K562 (cell line): Measurements from ENCODE around the gene MBD1. TPM values are rescaled to one million over a fixed set of nuclear protein-coding genes. Genes with fewer than 3 reads are reported as not detected.

Experiments used
- ARHGAP35 ChIP-seq: fragments of 450-650 bp; IDR thresholded peaks from 2 replicates; pipeline ENCODE4 v1.6.1; 2018; ENCODE audit not compliant: partially characterized antibody
- ARID2 ChIP-seq: fragments of 450-650 bp; IDR thresholded peaks from 2 replicates; pipeline ENCODE4 v1.6.1; 2017; ENCODE audit warnings: antibody characterized with exemption, mild to moderate bottlenecking
- ATF7 ChIP-seq: fragments of 450-650 bp; IDR thresholded peaks from 2 replicates; pipeline ENCODE4 v1.7.1; 2014; ENCODE audit warnings: mild to moderate bottlenecking, moderate library complexity
- DDX20 ChIP-seq: fragments of 450-650 bp; IDR thresholded peaks from 2 replicates; pipeline ENCODE4 v1.6.1; 2016; ENCODE audit warnings: missing genetic modification characterization, low read depth, mild to moderate bottlenecking, missing compliant biosample characterization, moderate library complexity
- E4F1 ChIP-seq: fragments of 250-450 bp; sonication (Bioruptor Pico); IDR thresholded peaks from 2 replicates; pipeline ENCODE4 v1.5.0; 2021; ENCODE audit warnings: mild to moderate bottlenecking, borderline replicate concordance
- ETS1 ChIP-seq: conservative IDR thresholded peaks from 2 replicates; pipeline ENCODE4 v1.6.1; 2011; ENCODE audit warnings: low read depth, mild to moderate bottlenecking, low read length; ENCODE audit not compliant: control insufficient read depth
- GABPB2 ChIP-seq: fragments of 250-450 bp; sonication (Bioruptor Pico); conservative IDR thresholded peaks from 2 replicates; pipeline ENCODE4 v1.5.1; 2021; ENCODE audit warnings: mild to moderate bottlenecking
- ILF3 ChIP-seq: fragments of 450-650 bp; IDR thresholded peaks from 2 replicates; pipeline ENCODE4 v1.6.1; 2018; ENCODE audit warnings: antibody characterized with exemption, mild to moderate bottlenecking, moderate library complexity, borderline replicate concordance
- MEIS2 ChIP-seq: fragments of 450-650 bp; IDR thresholded peaks from 2 replicates; pipeline ENCODE4 v1.6.1; 2014; ENCODE audit warnings: mild to moderate bottlenecking; ENCODE audit not compliant: partially characterized antibody
- MIER1 ChIP-seq: fragments of 450-650 bp; IDR thresholded peaks from 2 replicates; pipeline ENCODE4 v1.6.1; 2016; ENCODE audit warnings: antibody characterized with exemption, mild to moderate bottlenecking, low read depth
- MNT ChIP-seq, 2 experiments: fragments of 450-650 bp; conservative IDR thresholded peaks; 2 replicates each; pipeline ENCODE4 v1.6.1; 2017; ENCODE audit warnings: mild to moderate bottlenecking in 2 of 2, moderate library complexity in 2 of 2
- MTA3 ChIP-seq: fragments of 450-650 bp; formaldehyde crosslinking; IDR thresholded peaks from 2 replicates; pipeline ENCODE4 v1.6.1; 2017; ENCODE audit warnings: mild to moderate bottlenecking, borderline replicate concordance
- NR2C1 ChIP-seq, 2 experiments: fragments of 450-650 bp; IDR thresholded peaks; 2 replicates each; pipeline ENCODE4 v1.6.1; 2017; ENCODE audit warnings: mild to moderate bottlenecking in 2 of 2, antibody characterized with exemption in 1 of 2, inconsistent platforms in 1 of 2, missing compliant biosample characterization in 1 of 2, missing genetic modification characterization in 1 of 2
- PTTG1 ChIP-seq: fragments of 450-650 bp; IDR thresholded peaks from 2 replicates; pipeline ENCODE4 v1.6.1; 2016; ENCODE audit warnings: low read depth, mild to moderate bottlenecking, missing genetic modification characterization, missing compliant biosample characterization
- RAD21 ChIP-seq, 2 experiments: fragments of 250-450 bp in 1 of 2; fragments of 450-650 bp in 1 of 2; sonication (Bioruptor Pico) in 1 of 2; formaldehyde crosslinking in 1 of 2; IDR thresholded peaks in 1 of 2; conservative IDR thresholded peaks in 1 of 2; 2 replicates each; pipeline versions ENCODE4 v1.4.0 to v1.8.0; 2020 to 2022; ENCODE audit warnings: mild to moderate bottlenecking in 2 of 2, moderate library complexity in 1 of 2
- RBFOX2 ChIP-seq: fragments of 200-400 bp; formaldehyde crosslinking; IDR thresholded peaks from 2 replicates; pipeline ENCODE4 v1.6.1; 2017; ENCODE audit warnings: low read depth, mild to moderate bottlenecking, low read length, moderate library complexity
- SP2 ChIP-seq: IDR thresholded peaks from 2 replicates; pipeline ENCODE4 v1.6.1; 2011; ENCODE audit warnings: mild to moderate bottlenecking, low read depth, low read length, moderate library complexity; ENCODE audit not compliant: poor library complexity, severe bottlenecking; ENCODE audit errors: extremely low read depth
- TAF1 ChIP-seq: IDR thresholded peaks from 2 replicates; pipeline ENCODE4 v1.6.1; 2011; ENCODE audit warnings: mild to moderate bottlenecking, low read length, moderate library complexity; ENCODE audit not compliant: insufficient read depth, control insufficient read depth, severe bottlenecking; ENCODE audit errors: extremely low read depth
- TGIF2 ChIP-seq: sonication (generic); formaldehyde crosslinking; IDR thresholded peaks from 2 replicates; pipeline ENCODE4 v1.8.1; 2022; ENCODE audit warnings: mild to moderate bottlenecking, missing genetic modification reagents, moderate library complexity
- ZNF146 ChIP-seq: IDR thresholded peaks from one replicate; pipeline ENCODE4 v1.6.1; 2018; ENCODE audit warnings: missing compliant biosample characterization; ENCODE audit not compliant: unreplicated experiment
- ZNF316 ChIP-seq: fragments of 450-650 bp; IDR thresholded peaks from 2 replicates; pipeline ENCODE4 v1.6.1; 2016
- ZNF644 ChIP-seq: fragments of 200-800 bp; sonication (Bioruptor generic); IDR thresholded peaks from 2 replicates; pipeline ENCODE4 v1.6.1; 2016; ENCODE audit warnings: low read depth, missing genetic modification characterization, missing compliant biosample characterization
- ZSCAN32 ChIP-seq: fragments of 450-650 bp; formaldehyde crosslinking; IDR thresholded peaks from 2 replicates; pipeline ENCODE4 v1.4.0; 2020; ENCODE audit warnings: mild to moderate bottlenecking, moderate library complexity
- ZZZ3 ChIP-seq: fragments of 450-650 bp; IDR thresholded peaks from 2 replicates; pipeline ENCODE4 v1.6.1; 2016; ENCODE audit warnings: antibody characterized with exemption, mild to moderate bottlenecking, moderate library complexity
- polyA plus RNA-seq, 8 experiments: library from polyadenylated mRNA; depleted of rRNA in 4 of 8; stranded (reverse) in 5 of 8; unstranded in 3 of 8; fragments of >200 nt; fragmentation: Nextera tagmentation in 2 of 8; fragmentation: Illumina TruSeq in 1 of 8; extraction: Ambion mirVana in 2 of 8; extraction: Trizol in 1 of 8; gene quantifications; 2 replicates each; pipeline versions ENCODE4 v1.2.1 to v1.2.3, GENCODE V29; 2011 to 2014; ENCODE audit warnings: inconsistent platforms in 1 of 8, missing spikeins in 1 of 8
- total RNA-seq, 7 experiments: library from RNA; depleted of rRNA in 6 of 7; stranded (reverse); fragments of >200 nt in 6 of 7; fragmentation: Illumina TruSeq in 2 of 7; extraction: Trizol in 2 of 7; gene quantifications; 2 replicates each; pipeline versions ENCODE4 v1.2.1 to v1.2.3, GENCODE V29; 2011 to 2021; ENCODE audit warnings: low replicate concordance in 1 of 7

Gene MBD1
- total and polyA plus RNA-seq, 9 of the 15 experiments (the other 6 are each of a cell fraction or from before 2014, with no cell fraction given) = 3.0 to 59.7 (median 31.7) TPM

- peak; percentile 58 for TF ChIP-seq TAF1
- peak; percentile 45; the same call in 1 of the 2 replicates for TF ChIP-seq MTA3
- no peak for TF ChIP-seq DDX20 (tag)
- no peak for TF ChIP-seq ARHGAP35
- TF ChIP-seq RAD21 (CRISPR knock-in tag; conservative IDR thresholded peaks at IDR 0.05 in 1 of 2, IDR thresholded peaks at IDR 0.05 in 1 of 2) = no peak
- TF ChIP-seq ARID2 = no peak
- TF ChIP-seq ZNF146 (CRISPR knock-in tag) = no peak
- peak; percentile 45; the same call in 1 of the 2 replicates for TF ChIP-seq ZNF316
- peak; percentile 66 for TF ChIP-seq ATF7
- TF ChIP-seq GABPB2 (CRISPR knock-in tag) = no peak
- TF ChIP-seq RBFOX2 = peak; percentile 95
- no peak for TF ChIP-seq ILF3
- no peak for TF ChIP-seq ZZZ3
- peak; percentile 75 to 77 for TF ChIP-seq MNT (conservative IDR thresholded peaks at IDR 0.05)
- TF ChIP-seq PTTG1 (tag) = no peak
- TF ChIP-seq ZNF644 (tag) = no peak
- TF ChIP-seq ETS1 = no peak
- peak; percentile 94 for TF ChIP-seq NR2C1 (IDR thresholded peaks at IDR 0.05)
- peak; percentile 94 for TF ChIP-seq NR2C1 (tag; IDR thresholded peaks at IDR 0.05)
- TF ChIP-seq ZSCAN32 (CRISPR knock-in tag) = no peak
- TF ChIP-seq TGIF2 (CRISPR knock-in tag) = no peak
- no peak for TF ChIP-seq E4F1 (CRISPR knock-in tag)
- TF ChIP-seq MIER1 = no peak
- peak; percentile 92 for TF ChIP-seq MEIS2
- TF ChIP-seq SP2 = no peak
Observed at GRCh38 chr18:50281295-50281971, at the start of gene MBD1 (continued).
